OCI-LY3 (cell line): ENCODE measurements around the gene TMEM17.
"Not testable (repeated sequence)": the region's sequence is repeated elsewhere in the genome, so short reads cannot be mapped to it uniquely, and the experiment has no call there.

ENCODE experiments used
- H2AFZ ChIP-seq: fragments of 200-600, 300-600 bp; shearing (Covaris generic); 2 replicates; pipeline ENCODE4 v1.6.0; 2014; ENCODE audit warnings: antibody characterized with exemption, low read depth, low read length
- H3K27ac ChIP-seq: fragments of 200-600, 300-600 bp; sonication (generic); 2 replicates; pipeline ENCODE4 v1.5.1; 2014; ENCODE audit warnings: mild to moderate bottlenecking, low read length, moderate library complexity, mixed read lengths
- H3K27me3 ChIP-seq: fragments of 200-600, 300-600 bp; sonication (generic); 2 replicates; pipeline ENCODE4 v1.6.1; 2014; ENCODE audit warnings: low read depth, low read length, mixed read lengths
- H3K36me3 ChIP-seq: fragments of 200-600, 300-600 bp; sonication (generic); replicated peaks from 2 replicates; pipeline ENCODE3; 2014; ENCODE audit warnings: low read depth, low read length, mixed read lengths
- H3K4me1 ChIP-seq: fragments of 300-600, 200-600 bp; sonication (generic); 2 replicates; pipeline ENCODE4 v1.6.1; 2014; ENCODE audit warnings: low read length, mixed read lengths
- H3K4me2 ChIP-seq: fragments of 200-600, 300-600 bp; sonication (generic); 2 replicates; pipeline ENCODE4 v1.6.1; 2014; ENCODE audit warnings: low read length, mixed read lengths
- H3K4me3 ChIP-seq: fragments of 300-600, 200-600 bp; sonication (generic); 2 replicates; pipeline ENCODE4 v1.5.1; 2014; ENCODE audit warnings: antibody characterized with exemption, mild to moderate bottlenecking, low read length, moderate library complexity
- H3K79me2 ChIP-seq: fragments of 300-600, 200-600 bp; shearing (Covaris generic); 2 replicates; pipeline ENCODE4 v1.6.1; 2014; ENCODE audit warnings: mild to moderate bottlenecking, low read length, mixed read lengths
- H3K9ac ChIP-seq: fragments of 300-600, 200-600 bp; shearing (Covaris generic); 2 replicates; pipeline ENCODE4 v1.6.0; 2014; ENCODE audit warnings: mild to moderate bottlenecking, low read length, moderate library complexity
- H3K9me3 ChIP-seq: fragments of 200-600, 300-600 bp; shearing (Covaris generic); 2 replicates; pipeline ENCODE4 v1.6.1; 2014; ENCODE audit warnings: low read length, mixed read lengths; ENCODE audit not compliant: insufficient read depth
- H4K20me1 ChIP-seq: fragments of 200-600, 300-600 bp; sonication (generic); 2 replicates; pipeline ENCODE4 v1.6.1; 2016; ENCODE audit warnings: low read length, mixed read lengths; ENCODE audit not compliant: insufficient read depth
- CTCF ChIP-seq: fragments of 200-600, 300-600 bp; sonication (generic); IDR thresholded peaks from 2 replicates; pipeline ENCODE4 v1.5.1; 2014; ENCODE audit warnings: antibody characterized with exemption, low read length, low read depth
- EZH2phosphoT487 ChIP-seq: fragments of 200-600 bp; shearing (Covaris generic); IDR thresholded peaks from 2 replicates; pipeline ENCODE4 v1.6.1; 2018; ENCODE audit warnings: antibody characterized with exemption, mixed run types, low read depth

TMEM17 gene

GRCh38 chr2:62525549-62526269 lies 19.7 kb upstream of the TMEM17 start:
- Histone ChIP-seq H3K79me2 (no peaks in the 10 kb centered on the region), H3K36me3 (no peaks in the 10 kb centered on the region), H3K27me3 (no peaks in the 10 kb centered on the region), H3K4me1 (no peaks in the 10 kb centered on the region), H3K9ac (no peak overlapping the region), H3K4me3 (no peak overlapping the region), H3K4me2 (no peak overlapping the region), H2AFZ (no peak overlapping the region), H3K9me3 (0 out of 2 replicates have a peak, but pooled peaks cover 5% of the 10 kb centered on the region), H3K27ac (no peak overlapping the region), H4K20me1 (no peaks in the 10 kb centered on the region)
- TF ChIP-seq CTCF (no peak), EZH2phosphoT487 (no peak)

DNA sequence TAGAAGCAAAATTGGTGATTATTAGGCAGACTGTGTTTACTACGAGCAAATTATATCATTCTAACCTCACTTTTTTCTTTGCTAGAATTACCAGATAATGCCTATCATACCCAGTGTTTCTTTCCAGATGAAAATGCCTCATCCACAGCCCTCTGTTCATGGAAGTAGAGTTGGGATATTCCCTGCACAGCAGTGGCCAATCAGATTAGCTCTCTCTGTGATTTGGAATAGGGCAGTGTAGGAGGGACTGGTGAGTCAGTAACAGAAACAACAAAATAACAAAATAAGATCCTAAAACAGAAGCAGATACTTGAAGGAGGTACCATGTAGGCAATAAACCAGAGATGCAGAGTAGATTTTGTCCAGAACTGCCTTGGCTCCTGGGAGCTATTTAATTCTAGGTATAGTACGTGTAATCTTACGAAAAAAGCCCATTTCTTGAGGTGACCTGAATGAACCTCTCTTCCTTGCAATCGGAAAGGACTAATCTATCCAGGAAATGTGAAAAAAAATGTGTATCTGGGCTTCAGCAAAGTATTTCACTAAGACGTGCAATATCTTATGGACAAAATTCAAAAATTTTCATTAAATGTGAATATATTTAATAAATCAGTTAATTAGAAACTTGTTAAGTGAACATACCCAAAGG lies 18.4 kb upstream of the TMEM17 start:
- H3K36me3 ChIP-seq: no peaks in the 10 kb centered on the region

GRCh38 chr2:62521061-62521460 lies 15.1 kb upstream of the TMEM17 start:
- H3K4me2 ChIP-seq, H3K4me3 ChIP-seq, H3K79me2 ChIP-seq, H3K36me3 ChIP-seq, H4K20me1 ChIP-seq, H3K27ac ChIP-seq, H3K9ac ChIP-seq, H3K9me3 ChIP-seq, H3K27me3 ChIP-seq, H3K4me1 ChIP-seq, H2AFZ ChIP-seq: not testable (repeated sequence)

More for the DNA sequence above, 18.4 kb upstream of the TMEM17 start:
- no peaks in the 10 kb centered on the region for H4K20me1 ChIP-seq
- no peak for TF ChIP-seq EZH2phosphoT487
- no peaks in the 10 kb centered on the region for H3K27me3 ChIP-seq
- H3K4me2 ChIP-seq: no peak overlapping the region
- no peak overlapping the region for H3K9ac ChIP-seq
- no peak overlapping the region for H2AFZ ChIP-seq
- no peak overlapping the region for H3K4me3 ChIP-seq
- 0 out of 2 replicates have a peak, but pooled peaks cover 5% of the 10 kb centered on the region for H3K9me3 ChIP-seq
- no peak overlapping the region for H3K27ac ChIP-seq
- H3K79me2 ChIP-seq: no peaks in the 10 kb centered on the region
- H3K4me1 ChIP-seq: no peaks in the 10 kb centered on the region

DNA sequence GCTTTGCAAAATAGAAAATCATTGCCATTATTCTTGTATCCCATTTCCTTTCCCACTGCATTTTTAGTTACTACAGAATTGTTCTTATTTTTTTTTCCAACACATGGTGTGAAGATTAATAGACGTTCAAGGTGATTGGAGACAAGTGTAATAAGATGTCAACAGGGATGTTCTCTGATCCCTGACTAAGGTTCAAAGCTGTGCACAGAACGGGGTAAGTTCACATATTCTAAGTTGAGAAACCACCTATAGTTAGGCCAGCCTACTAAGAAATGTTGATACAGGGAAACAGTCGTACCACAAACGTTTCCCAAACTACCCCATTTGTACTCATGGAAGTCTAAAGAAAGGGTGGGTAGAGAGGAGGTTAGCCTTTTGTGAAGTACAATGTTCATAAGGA lies 6.4 kb upstream of the TMEM17 start:
- H2AFZ ChIP-seq: no peak overlapping the region

More for the DNA sequence above, 6.4 kb upstream of the TMEM17 start:
- TF ChIP-seq EZH2phosphoT487 (no peak), CTCF (no peak)
- Histone ChIP-seq H3K9me3 (no peaks in the 10 kb centered on the region), H3K9ac (no peak overlapping the region), H3K27ac (no peak overlapping the region), H3K27me3 (0 out of 2 replicates have a peak, but pooled peaks cover 5% of the 10 kb centered on the region), H3K36me3 (no peaks in the 10 kb centered on the region), H3K79me2 (no peaks in the 10 kb centered on the region), H3K4me1 (no peaks in the 10 kb centered on the region), H4K20me1 (no peaks in the 10 kb centered on the region), H3K4me2 (no peak overlapping the region), H3K4me3 (no peak overlapping the region)
